Neural cell (in vitro differentiated cells): Measurements from ENCODE around the gene GNAT2. TPM values are rescaled to one million over a fixed set of nuclear protein-coding genes. Genes with fewer than 3 reads are reported as not detected.

ENCODE experiments used
- H2AFZ ChIP-seq: fragments of 200-600, 300-800 bp; sonication (generic), shearing (Covaris generic); 2 replicates; pipeline ENCODE4 v1.6.0; 2014; ENCODE audit warnings: low read depth, mild to moderate bottlenecking, antibody characterized with exemption, low read length, moderate library complexity
- H3F3A ChIP-seq: fragments of 200-600 bp; shearing (Covaris generic); 2 replicates; pipeline ENCODE4 v1.6.1; 2016; ENCODE audit warnings: mild to moderate bottlenecking, moderate library complexity, mixed read lengths, antibody characterized with exemption, low read length; ENCODE audit not compliant: insufficient read depth, poor library complexity, severe bottlenecking
- H3K27ac ChIP-seq: fragments of 200-600, 300-800 bp; sonication (generic), shearing (Covaris generic); 2 replicates; pipeline ENCODE4 v1.5.1; 2014; ENCODE audit warnings: mild to moderate bottlenecking, low read length, moderate library complexity
- H3K27me3 ChIP-seq: fragments of 300-800, 200-600 bp; sonication (generic), shearing (Covaris generic); 2 replicates; pipeline ENCODE4 v1.6.0; 2014; ENCODE audit warnings: mild to moderate bottlenecking, low read depth, low read length, moderate library complexity; ENCODE audit not compliant: insufficient read depth
- H3K36me3 ChIP-seq: fragments of 300-800, 200-600 bp; sonication (generic), shearing (Covaris generic); 2 replicates; pipeline ENCODE4 v1.5.1; 2014; ENCODE audit warnings: mild to moderate bottlenecking, antibody characterized with exemption, low read length, moderate library complexity; ENCODE audit not compliant: insufficient read depth
- H3K4me2 ChIP-seq: fragments of 300-800, 200-600 bp; sonication (generic), shearing (Covaris generic); 2 replicates; pipeline ENCODE4 v1.6.0; 2014; ENCODE audit warnings: mild to moderate bottlenecking, low read length
- H3K4me3 ChIP-seq: fragments of 300-800, 200-600 bp; sonication (generic), shearing (Covaris generic); 2 replicates; pipeline ENCODE4 v1.5.1; 2014; ENCODE audit warnings: mild to moderate bottlenecking, low read length, moderate library complexity
- H3K79me2 ChIP-seq: fragments of 200-600 bp; shearing (Covaris generic); replicated peaks from 2 replicates; pipeline ENCODE4 v1.6.0; 2014; ENCODE audit warnings: mild to moderate bottlenecking, low read length, moderate library complexity; ENCODE audit not compliant: insufficient read depth
- H3K9ac ChIP-seq: fragments of 300-800, 200-600 bp; sonication (generic), shearing (Covaris generic); 2 replicates; pipeline ENCODE4 v1.6.1; 2016; ENCODE audit warnings: mild to moderate bottlenecking, low read length, mixed read lengths
- H3K9me2 ChIP-seq: fragments of 200-600 bp; shearing (Covaris generic); 2 replicates; pipeline ENCODE4 v1.6.1; 2016; ENCODE audit warnings: mild to moderate bottlenecking, low read length, mixed read lengths; ENCODE audit not compliant: insufficient read depth
- H3K9me3 ChIP-seq: fragments of 200-600, 300-800 bp; sonication (generic), shearing (Covaris generic); 2 replicates; pipeline ENCODE4 v1.6.1; 2016; ENCODE audit warnings: mild to moderate bottlenecking, mixed run types, low read length, moderate library complexity, mixed read lengths
- H4K20me1 ChIP-seq: fragments of 200-600 bp; shearing (Covaris generic); 2 replicates; pipeline ENCODE4 v1.6.1; 2016; ENCODE audit warnings: mild to moderate bottlenecking, mixed run types; ENCODE audit not compliant: insufficient read depth
- EP300 ChIP-seq: fragments of 450-650 bp; conservative IDR thresholded peaks from 2 replicates; pipeline ENCODE4 v1.6.1; 2014; ENCODE audit warnings: antibody characterized with exemption, mild to moderate bottlenecking, moderate library complexity; ENCODE audit not compliant: poor library complexity, severe bottlenecking
- EZH2 ChIP-seq: fragments of 200-600, 300-800 bp; shearing (Covaris generic), sonication (generic); IDR thresholded peaks from 2 replicates; pipeline ENCODE4 v1.6.1; 2014; ENCODE audit warnings: antibody characterized with exemption, low read length, borderline replicate concordance, mild to moderate bottlenecking; ENCODE audit not compliant: insufficient read depth, poor library complexity, severe bottlenecking
- MXI1 ChIP-seq: fragments of 450-650 bp; conservative IDR thresholded peaks from 2 replicates; pipeline ENCODE4 v1.6.1; 2014; ENCODE audit warnings: antibody characterized with exemption, mild to moderate bottlenecking; ENCODE audit not compliant: poor library complexity, severe bottlenecking
- POLR2AphosphoS5 ChIP-seq: IDR thresholded peaks from 2 replicates; pipeline ENCODE4 v1.6.1; 2012
- RAD21 ChIP-seq: fragments of 450-650 bp; conservative IDR thresholded peaks from 2 replicates; pipeline ENCODE4 v1.6.1; 2014; ENCODE audit warnings: antibody characterized with exemption, mild to moderate bottlenecking, moderate library complexity
- SMC3 ChIP-seq: fragments of 450-650 bp; conservative IDR thresholded peaks from 2 replicates; pipeline ENCODE4 v1.6.1; 2014; ENCODE audit warnings: antibody characterized with exemption, mild to moderate bottlenecking, moderate library complexity; ENCODE audit not compliant: poor library complexity
- TAF1 ChIP-seq: IDR thresholded peaks from 2 replicates; pipeline ENCODE4 v1.6.1; 2012; ENCODE audit warnings: low read depth
- polyA plus RNA-seq: library from polyadenylated mRNA; depleted of rRNA; stranded (reverse); fragments of >200 nt; gene quantifications from 2 replicates; pipeline ENCODE4 v1.2.3, GENCODE V29; 2014
- TF ChIP-seq, protein P1 (sequence below): fragments of 450-650 bp; IDR thresholded peaks from 2 replicates; pipeline ENCODE4 v1.5.1; 2014; ENCODE audit warnings: antibody characterized with exemption, mild to moderate bottlenecking, moderate library complexity; ENCODE audit not compliant: poor library complexity, severe bottlenecking
- TF ChIP-seq, protein P2 (sequence below): IDR thresholded peaks from 2 replicates; pipeline ENCODE4 v1.6.1; 2012; ENCODE audit warnings: borderline replicate concordance

Gene GNAT2
- polyA plus RNA-seq, 1 donor from 2014 or later, result 1.5 TPM

DNA sequence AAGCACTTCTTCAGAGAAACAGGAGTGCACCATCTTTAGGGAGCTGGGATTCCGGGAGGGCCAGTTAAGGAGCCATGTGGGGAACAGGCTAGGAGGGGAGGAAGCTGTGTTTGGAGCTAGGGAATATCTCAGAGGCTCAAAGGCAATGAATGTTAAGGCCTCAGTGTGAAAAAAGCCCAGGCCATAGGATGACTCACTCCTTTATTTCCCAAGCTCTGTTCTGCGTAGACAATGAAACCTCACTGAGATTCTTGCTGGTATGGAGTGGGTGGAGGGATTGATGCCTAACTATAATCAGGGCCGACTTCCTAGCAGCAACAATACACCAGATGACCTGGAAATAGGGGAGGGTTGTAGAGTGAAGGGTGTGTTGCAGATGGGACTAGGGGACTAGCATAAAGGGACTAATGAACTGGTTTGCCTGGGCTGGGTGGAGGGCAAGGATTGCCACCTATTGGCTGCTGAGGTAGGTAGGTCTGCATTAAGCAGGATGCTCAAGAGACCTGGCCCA is 2.1 kb downstream of the GNAT2 start:
- Histone ChIP-seq H3K9me3 (no peaks in the 10 kb centered on the region), H3F3A (no peaks in the 10 kb centered on the region), H2AFZ (no peak overlapping the region), H4K20me1 (no peaks in the 10 kb centered on the region), H3K9ac (no peak overlapping the region), H3K79me2 (peaks cover 21% of the 10 kb centered on the region), H3K27ac (no peak overlapping the region), H3K27me3 (no peaks in the 10 kb centered on the region), H3K4me3 (no peak overlapping the region), H3K36me3 (no peaks in the 10 kb centered on the region), H3K4me2 (no peak overlapping the region), H3K9me2 (no peaks in the 10 kb centered on the region)
- no peak for TF ChIP-seq RAD21
- no peak for TF ChIP-seq POLR2AphosphoS5
- no peak for TF ChIP-seq EP300
- TF ChIP-seq SMC3, result no peak
- no peak for TF ChIP-seq EZH2
- no peak for TF ChIP-seq MXI1
- TF ChIP-seq, protein P1, sequence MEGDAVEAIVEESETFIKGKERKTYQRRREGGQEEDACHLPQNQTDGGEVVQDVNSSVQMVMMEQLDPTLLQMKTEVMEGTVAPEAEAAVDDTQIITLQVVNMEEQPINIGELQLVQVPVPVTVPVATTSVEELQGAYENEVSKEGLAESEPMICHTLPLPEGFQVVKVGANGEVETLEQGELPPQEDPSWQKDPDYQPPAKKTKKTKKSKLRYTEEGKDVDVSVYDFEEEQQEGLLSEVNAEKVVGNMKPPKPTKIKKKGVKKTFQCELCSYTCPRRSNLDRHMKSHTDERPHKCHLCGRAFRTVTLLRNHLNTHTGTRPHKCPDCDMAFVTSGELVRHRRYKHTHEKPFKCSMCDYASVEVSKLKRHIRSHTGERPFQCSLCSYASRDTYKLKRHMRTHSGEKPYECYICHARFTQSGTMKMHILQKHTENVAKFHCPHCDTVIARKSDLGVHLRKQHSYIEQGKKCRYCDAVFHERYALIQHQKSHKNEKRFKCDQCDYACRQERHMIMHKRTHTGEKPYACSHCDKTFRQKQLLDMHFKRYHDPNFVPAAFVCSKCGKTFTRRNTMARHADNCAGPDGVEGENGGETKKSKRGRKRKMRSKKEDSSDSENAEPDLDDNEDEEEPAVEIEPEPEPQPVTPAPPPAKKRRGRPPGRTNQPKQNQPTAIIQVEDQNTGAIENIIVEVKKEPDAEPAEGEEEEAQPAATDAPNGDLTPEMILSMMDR, result no peak
- TF ChIP-seq TAF1, result no peak
- TF ChIP-seq, protein P2, sequence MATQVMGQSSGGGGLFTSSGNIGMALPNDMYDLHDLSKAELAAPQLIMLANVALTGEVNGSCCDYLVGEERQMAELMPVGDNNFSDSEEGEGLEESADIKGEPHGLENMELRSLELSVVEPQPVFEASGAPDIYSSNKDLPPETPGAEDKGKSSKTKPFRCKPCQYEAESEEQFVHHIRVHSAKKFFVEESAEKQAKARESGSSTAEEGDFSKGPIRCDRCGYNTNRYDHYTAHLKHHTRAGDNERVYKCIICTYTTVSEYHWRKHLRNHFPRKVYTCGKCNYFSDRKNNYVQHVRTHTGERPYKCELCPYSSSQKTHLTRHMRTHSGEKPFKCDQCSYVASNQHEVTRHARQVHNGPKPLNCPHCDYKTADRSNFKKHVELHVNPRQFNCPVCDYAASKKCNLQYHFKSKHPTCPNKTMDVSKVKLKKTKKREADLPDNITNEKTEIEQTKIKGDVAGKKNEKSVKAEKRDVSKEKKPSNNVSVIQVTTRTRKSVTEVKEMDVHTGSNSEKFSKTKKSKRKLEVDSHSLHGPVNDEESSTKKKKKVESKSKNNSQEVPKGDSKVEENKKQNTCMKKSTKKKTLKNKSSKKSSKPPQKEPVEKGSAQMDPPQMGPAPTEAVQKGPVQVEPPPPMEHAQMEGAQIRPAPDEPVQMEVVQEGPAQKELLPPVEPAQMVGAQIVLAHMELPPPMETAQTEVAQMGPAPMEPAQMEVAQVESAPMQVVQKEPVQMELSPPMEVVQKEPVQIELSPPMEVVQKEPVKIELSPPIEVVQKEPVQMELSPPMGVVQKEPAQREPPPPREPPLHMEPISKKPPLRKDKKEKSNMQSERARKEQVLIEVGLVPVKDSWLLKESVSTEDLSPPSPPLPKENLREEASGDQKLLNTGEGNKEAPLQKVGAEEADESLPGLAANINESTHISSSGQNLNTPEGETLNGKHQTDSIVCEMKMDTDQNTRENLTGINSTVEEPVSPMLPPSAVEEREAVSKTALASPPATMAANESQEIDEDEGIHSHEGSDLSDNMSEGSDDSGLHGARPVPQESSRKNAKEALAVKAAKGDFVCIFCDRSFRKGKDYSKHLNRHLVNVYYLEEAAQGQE, result no peak

DNA sequence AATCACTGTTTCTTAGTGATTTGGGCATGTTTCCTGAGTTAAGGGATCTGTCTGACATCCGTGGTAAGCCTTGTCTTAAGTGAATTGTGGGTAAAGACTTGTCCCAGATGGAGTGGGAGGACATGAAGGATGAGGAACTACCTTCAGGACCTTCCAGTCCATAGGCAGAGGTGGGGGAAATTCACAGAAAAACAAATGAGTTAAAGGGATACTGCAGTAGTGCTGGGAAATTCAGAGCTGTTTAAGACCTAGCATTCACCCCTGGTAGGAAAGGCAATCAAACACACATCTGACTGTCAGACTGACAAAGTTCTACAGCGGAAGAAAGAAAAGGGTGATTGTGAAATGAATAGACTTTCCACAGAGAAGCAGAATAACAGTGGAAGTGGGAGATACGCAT is 3.0 kb downstream of the GNAT2 start:
- Histone ChIP-seq H3K36me3 (no peaks in the 10 kb centered on the region), H3K9me3 (no peaks in the 10 kb centered on the region)

More for the DNA sequence above, 3.0 kb downstream of the GNAT2 start:
- H3K9ac ChIP-seq, result no peak overlapping the region
- H3K4me2 ChIP-seq, result no peak overlapping the region
- no peak overlapping the region for H2AFZ ChIP-seq
- H3F3A ChIP-seq, result no peaks in the 10 kb centered on the region
- peaks cover 11% of the 10 kb centered on the region for H3K79me2 ChIP-seq
- no peak overlapping the region for H3K27ac ChIP-seq
- H3K9me2 ChIP-seq, result no peaks in the 10 kb centered on the region
- H3K4me3 ChIP-seq, result no peak overlapping the region
- TF ChIP-seq, protein P1, result no peak
- TF ChIP-seq POLR2AphosphoS5 (no peak), SMC3 (no peak), RAD21 (no peak), EP300 (no peak), EZH2 (no peak), MXI1 (no peak), TAF1 (no peak)
- TF ChIP-seq, protein P2, result no peak
- H3K27me3 ChIP-seq, result no peaks in the 10 kb centered on the region
- no peaks in the 10 kb centered on the region for H4K20me1 ChIP-seq
